Activated T-cell treated with anti-CD3 and anti-CD28 coated beads, Interleukin-2, amount 50 U/mL, for 1 hour (primary cell): ENCODE results near the gene IER3IP1.
"Not testable (repeated sequence)": the region's sequence is repeated elsewhere in the genome, so short reads cannot be mapped to it uniquely, and the experiment has no call there.

Source experiments
- DNase-seq: peaks from one replicate; pipeline ENCODE4 v3.0.0-alpha.2; 2020

IER3IP1 gene

GRCh38 chr18:47158404-47158803 is 17.8 kb downstream of the IER3IP1 start:
- not testable (repeated sequence) for DNase-seq

GRCh38 chr18:47151439-47151838 is 24.7 kb downstream of the IER3IP1 start:
- DNase-seq: no peak

- DNase-seq: no peak
These were observed 25.3 kb downstream of the IER3IP1 start for GRCh38 chr18:47150824-47151366.

GRCh38 chr18:47150029-47150823 is 25.9 kb downstream of the IER3IP1 start, which contains the start of gene HDHD2:
Gene HDHD2, minus strand, starts transcription at chr18:47150500. Its CDS starts 14,061 bp downstream, at chr18:47136439.
- peak; percentile 80 for DNase-seq

- no peak for DNase-seq
These were observed 26.6 kb downstream of the IER3IP1 start for GRCh38 chr18:47149457-47150028.

GRCh38 chr18:47146206-47146605 is 30.0 kb downstream of the IER3IP1 start:
- DNase-seq: no peak

- DNase-seq: no peak
These were observed 32.2 kb downstream of the IER3IP1 start for GRCh38 chr18:47143899-47144485.

GRCh38 chr18:47143153-47143552 is 33.0 kb downstream of the IER3IP1 start:
- DNase-seq: no peak

- DNase-seq: no peak
These were observed 34.9 kb downstream of the IER3IP1 start for GRCh38 chr18:47141289-47141688.

GRCh38 chr18:47121146-47121545 is 55.0 kb downstream of the IER3IP1 start:
- no peak for DNase-seq

- no peak for DNase-seq
These were observed 55.7 kb downstream of the IER3IP1 start for GRCh38 chr18:47120428-47120827.

GRCh38 chr18:47118981-47119380 is 57.2 kb downstream of the IER3IP1 start:
- DNase-seq: no peak

- no peak for DNase-seq
These were observed 61.0 kb downstream of the IER3IP1 start for GRCh38 chr18:47115205-47115604.

- no peak for DNase-seq
These were observed 62.2 kb downstream of the IER3IP1 start for GRCh38 chr18:47113796-47114540.

- DNase-seq: no peak
These were observed 65.5 kb downstream of the IER3IP1 start for GRCh38 chr18:47110492-47111274.

- no peak for DNase-seq
These were observed 66.4 kb downstream of the IER3IP1 start for GRCh38 chr18:47109720-47110119.

GRCh38 chr18:47108998-47109405 is 67.2 kb downstream of the IER3IP1 start:
- no peak for DNase-seq

- DNase-seq: no peak
These were observed 67.8 kb downstream of the IER3IP1 start for GRCh38 chr18:47108373-47108772.
